PFSK-1 (cell line): ENCODE data around the gene CFAP157.

ENCODE experiments used
- POLR2AphosphoS5 ChIP-seq: IDR thresholded peaks from 2 replicates; pipeline ENCODE4 v1.6.1; 2012; ENCODE audit warnings: low read depth, mild to moderate bottlenecking, control low read depth, low read length, moderate library complexity
- REST ChIP-seq, 2 experiments: IDR thresholded peaks; 2 replicates each; pipeline versions ENCODE4 v1.6.1 to v1.8.0; 2011 to 2012; ENCODE audit warnings: low read depth in 2 of 2, low read length in 2 of 2, control low read depth in 1 of 2, inconsistent platforms in 1 of 2, mild to moderate bottlenecking in 1 of 2, moderate library complexity in 1 of 2; ENCODE audit not compliant: insufficient read depth in 1 of 2
- TAF1 ChIP-seq: IDR thresholded peaks from 2 replicates; pipeline ENCODE4 v1.6.1; 2012; ENCODE audit warnings: low read length, control low read depth, borderline replicate concordance; ENCODE audit not compliant: insufficient read depth

GRCh38 chr9:127728808-127729207 lies 22.0 kb downstream of the CFAP157 start:
- TF ChIP-seq POLR2AphosphoS5 = no peak
- TF ChIP-seq REST (IDR thresholded peaks at IDR 0.05; ENCODE audit: insufficient read depth in 1 of 2, low read depth in 2 of 2, low read length in 2 of 2) = no peak
- no peak for TF ChIP-seq TAF1
